ENCODE results near the gene ASH1L. TPM values are rescaled to one million over a fixed set of nuclear protein-coding genes. Genes with fewer than 3 reads are reported as not detected.

ASH1L gene
- total and polyA plus RNA-seq, 2 donors (not counting 3 experiments of a cell fraction or from before 2014, with no cell fraction given): 11.6 to 29.2 TPM

DNA sequence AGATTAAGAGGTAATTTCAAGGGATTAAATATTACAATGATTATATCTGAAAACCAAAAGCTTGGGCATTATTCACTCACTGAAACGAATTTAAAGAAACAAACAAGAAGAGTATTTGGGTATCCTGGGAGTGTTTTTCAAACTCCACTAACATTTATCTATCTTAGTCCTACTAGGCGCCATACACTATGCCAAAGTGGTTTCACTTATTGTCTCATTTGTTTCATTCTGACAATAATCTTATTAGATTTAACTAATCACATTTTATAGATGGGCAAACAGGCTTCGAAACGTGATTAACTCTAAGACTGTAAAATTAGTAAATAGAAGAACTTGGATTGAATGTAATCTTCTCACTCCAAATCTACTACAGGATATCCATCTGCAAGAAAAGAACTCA, 25.4 kb downstream of the ASH1L start:
- H3K4me3 ChIP-seq (replicated peaks in 1 of 3; ENCODE audit: insufficient read depth in 1 of 3, low read depth in 1 of 3, low read length in 3 of 3): no peak overlapping the region
- no peak overlapping the region for H3K27ac ChIP-seq (ENCODE audit: insufficient read depth, low read depth, low read length)
- no peak overlapping the region for H3K9ac ChIP-seq (replicated peaks; ENCODE audit: extremely low read depth, insufficient read depth, low read length)
- ChIA-PET CTCF (no interaction called here), POLR2A (no interaction called here)
- H3K4me1 ChIP-seq (ENCODE audit: control insufficient read depth, extremely low read depth, insufficient read depth, low read length): peaks cover 18% of the 10 kb centered on the region
- dilution Hi-C loops (cut with MboI; ENCODE audit: extremely low pct_ligation_motif_present, low sequenced_read_pairs) (no loop called here), intact Hi-C loops (cut with micrococcal nuclease) (no loop called here)
- no peaks in the 10 kb centered on the region for H3K27me3 ChIP-seq (ENCODE audit: control insufficient read depth in 2 of 2, insufficient read depth in 2 of 2, low read length in 2 of 2)
- H3K36me3 ChIP-seq (ENCODE audit: control insufficient read depth in 2 of 2, extremely low read depth in 1 of 2, insufficient read depth in 2 of 2, low read length in 2 of 2): no peaks in the 10 kb centered on the region
- BruUV-seq (replicated peaks): no TSS peak
- FAIRE-seq (no peak), DNase-seq (ENCODE audit: low read depth, low spot score) (no peak)
- no peaks in the 10 kb centered on the region for H3K9me3 ChIP-seq (replicated peaks; ENCODE audit: control insufficient read depth, insufficient read depth, low read length)
- H3K79me2 ChIP-seq (ENCODE audit: control insufficient read depth, insufficient read depth, low read length): peaks cover 63% of the 10 kb centered on the region
- no peak overlapping the region for H3K4me2 ChIP-seq (ENCODE audit: insufficient read depth, low read length)
- no peak overlapping the region for H2AFZ ChIP-seq (ENCODE audit: low read depth, low read length)
- no peaks in the 10 kb centered on the region for H3K9me1 ChIP-seq (replicated peaks; ENCODE audit: control insufficient read depth, extremely low read depth, insufficient read depth, low read length)
- TF ChIP-seq POLR2AphosphoS5 (IDR thresholded peaks at IDR 0.05; ENCODE audit: insufficient read depth, low read depth, low read length): no peak
- TF ChIP-seq MYC (IDR thresholded peaks at IDR 0.05; ENCODE audit: low read depth, low read length): no peak
- no peak for TF ChIP-seq GATA2 (IDR thresholded peaks at IDR 0.05; ENCODE audit: insufficient read depth, insufficient read length, low read depth, low read length)
- TF ChIP-seq JUN (IDR thresholded peaks at IDR 0.05; ENCODE audit: borderline replicate concordance, insufficient read depth, insufficient read length, low read depth): no peak
- TF ChIP-seq, protein P1, sequence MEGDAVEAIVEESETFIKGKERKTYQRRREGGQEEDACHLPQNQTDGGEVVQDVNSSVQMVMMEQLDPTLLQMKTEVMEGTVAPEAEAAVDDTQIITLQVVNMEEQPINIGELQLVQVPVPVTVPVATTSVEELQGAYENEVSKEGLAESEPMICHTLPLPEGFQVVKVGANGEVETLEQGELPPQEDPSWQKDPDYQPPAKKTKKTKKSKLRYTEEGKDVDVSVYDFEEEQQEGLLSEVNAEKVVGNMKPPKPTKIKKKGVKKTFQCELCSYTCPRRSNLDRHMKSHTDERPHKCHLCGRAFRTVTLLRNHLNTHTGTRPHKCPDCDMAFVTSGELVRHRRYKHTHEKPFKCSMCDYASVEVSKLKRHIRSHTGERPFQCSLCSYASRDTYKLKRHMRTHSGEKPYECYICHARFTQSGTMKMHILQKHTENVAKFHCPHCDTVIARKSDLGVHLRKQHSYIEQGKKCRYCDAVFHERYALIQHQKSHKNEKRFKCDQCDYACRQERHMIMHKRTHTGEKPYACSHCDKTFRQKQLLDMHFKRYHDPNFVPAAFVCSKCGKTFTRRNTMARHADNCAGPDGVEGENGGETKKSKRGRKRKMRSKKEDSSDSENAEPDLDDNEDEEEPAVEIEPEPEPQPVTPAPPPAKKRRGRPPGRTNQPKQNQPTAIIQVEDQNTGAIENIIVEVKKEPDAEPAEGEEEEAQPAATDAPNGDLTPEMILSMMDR (IDR thresholded peaks at IDR 0.05; ENCODE audit: extremely low read depth in 1 of 2, insufficient read depth in 1 of 2, low read depth in 1 of 2, low read length in 2 of 2): no peak
- no peak for TF ChIP-seq EZH2 (IDR thresholded peaks at IDR 0.05; ENCODE audit: borderline replicate concordance, low read depth, low read length, severe bottlenecking)
- TF ChIP-seq, protein P2, sequence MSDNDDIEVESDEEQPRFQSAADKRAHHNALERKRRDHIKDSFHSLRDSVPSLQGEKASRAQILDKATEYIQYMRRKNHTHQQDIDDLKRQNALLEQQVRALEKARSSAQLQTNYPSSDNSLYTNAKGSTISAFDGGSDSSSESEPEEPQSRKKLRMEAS (IDR thresholded peaks at IDR 0.05; ENCODE audit: insufficient read depth, insufficient read length): no peak
- no peak for TF ChIP-seq POLR2A (IDR thresholded peaks at IDR 0.05; ENCODE audit: low read depth, low read length)
- TF ChIP-seq FOS (IDR thresholded peaks at IDR 0.05; ENCODE audit: borderline replicate concordance, insufficient read depth, low read length): no peak
- peaks cover 15% of the 10 kb centered on the region for H4K20me1 ChIP-seq (replicated peaks; ENCODE audit: control insufficient read depth, extremely low read depth, insufficient read depth, low read length)

All from endothelial cell of umbilical vein (primary cell).